ENCODE measurements around the gene SLC30A2. TPM values are rescaled to one million over a fixed set of nuclear protein-coding genes. Genes with fewer than 3 reads are reported as not detected.

Gene SLC30A2
- polyA plus RNA-seq, 1 donor from 2014 or later = 0.46 TPM

- H3K4me2 ChIP-seq (ENCODE audit: low read length) = no peak overlapping the region
- H3K27ac ChIP-seq (ENCODE audit: low read length) = no peak overlapping the region
- H3K27me3 ChIP-seq (ENCODE audit: insufficient read depth, low read depth, low read length) = no peaks in the 10 kb centered on the region
- no peak overlapping the region for H3K9ac ChIP-seq (ENCODE audit: low read length)
- H3K79me2 ChIP-seq (replicated peaks; ENCODE audit: insufficient read depth, low read length) = peaks cover 5% of the 10 kb centered on the region
- no peak overlapping the region for H3K4me3 ChIP-seq (ENCODE audit: low read length)
- H2AFZ ChIP-seq (ENCODE audit: low read depth, low read length) = no peak overlapping the region
- TF ChIP-seq EZH2 (IDR thresholded peaks at IDR 0.05; ENCODE audit: borderline replicate concordance, insufficient read depth, low read length, poor library complexity, severe bottlenecking) = no peak
- TF ChIP-seq, protein P1, sequence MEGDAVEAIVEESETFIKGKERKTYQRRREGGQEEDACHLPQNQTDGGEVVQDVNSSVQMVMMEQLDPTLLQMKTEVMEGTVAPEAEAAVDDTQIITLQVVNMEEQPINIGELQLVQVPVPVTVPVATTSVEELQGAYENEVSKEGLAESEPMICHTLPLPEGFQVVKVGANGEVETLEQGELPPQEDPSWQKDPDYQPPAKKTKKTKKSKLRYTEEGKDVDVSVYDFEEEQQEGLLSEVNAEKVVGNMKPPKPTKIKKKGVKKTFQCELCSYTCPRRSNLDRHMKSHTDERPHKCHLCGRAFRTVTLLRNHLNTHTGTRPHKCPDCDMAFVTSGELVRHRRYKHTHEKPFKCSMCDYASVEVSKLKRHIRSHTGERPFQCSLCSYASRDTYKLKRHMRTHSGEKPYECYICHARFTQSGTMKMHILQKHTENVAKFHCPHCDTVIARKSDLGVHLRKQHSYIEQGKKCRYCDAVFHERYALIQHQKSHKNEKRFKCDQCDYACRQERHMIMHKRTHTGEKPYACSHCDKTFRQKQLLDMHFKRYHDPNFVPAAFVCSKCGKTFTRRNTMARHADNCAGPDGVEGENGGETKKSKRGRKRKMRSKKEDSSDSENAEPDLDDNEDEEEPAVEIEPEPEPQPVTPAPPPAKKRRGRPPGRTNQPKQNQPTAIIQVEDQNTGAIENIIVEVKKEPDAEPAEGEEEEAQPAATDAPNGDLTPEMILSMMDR (IDR thresholded peaks at IDR 0.05; ENCODE audit: poor library complexity, severe bottlenecking) = no peak
- TF ChIP-seq REST (IDR thresholded peaks at IDR 0.05; ENCODE audit: borderline replicate concordance) = no peak
- TF ChIP-seq EP300 (conservative IDR thresholded peaks at IDR 0.05; ENCODE audit: poor library complexity, severe bottlenecking) = no peak
- no peak for TF ChIP-seq RAD21 (conservative IDR thresholded peaks at IDR 0.05)
- no peak for TF ChIP-seq POLR2AphosphoS5 (IDR thresholded peaks at IDR 0.05)
- TF ChIP-seq TAF1 (IDR thresholded peaks at IDR 0.05; ENCODE audit: low read depth) = no peak
- TF ChIP-seq MXI1 (conservative IDR thresholded peaks at IDR 0.05; ENCODE audit: poor library complexity, severe bottlenecking) = no peak
- TF ChIP-seq SMC3 (conservative IDR thresholded peaks at IDR 0.05; ENCODE audit: poor library complexity) = no peak
- H3K9me3 ChIP-seq (ENCODE audit: low read length) = no peaks in the 10 kb centered on the region
- H3F3A ChIP-seq (ENCODE audit: insufficient read depth, low read length, poor library complexity, severe bottlenecking) = no peaks in the 10 kb centered on the region
- no peaks in the 10 kb centered on the region for H3K9me2 ChIP-seq (ENCODE audit: insufficient read depth, low read length)
- H4K20me1 ChIP-seq (ENCODE audit: insufficient read depth) = no peaks in the 10 kb centered on the region
- H3K36me3 ChIP-seq (ENCODE audit: insufficient read depth, low read length) = no peaks in the 10 kb centered on the region
Measured at GRCh38 chr1:25993197-25993951, 52.5 kb downstream of the SLC30A2 start.

DNA sequence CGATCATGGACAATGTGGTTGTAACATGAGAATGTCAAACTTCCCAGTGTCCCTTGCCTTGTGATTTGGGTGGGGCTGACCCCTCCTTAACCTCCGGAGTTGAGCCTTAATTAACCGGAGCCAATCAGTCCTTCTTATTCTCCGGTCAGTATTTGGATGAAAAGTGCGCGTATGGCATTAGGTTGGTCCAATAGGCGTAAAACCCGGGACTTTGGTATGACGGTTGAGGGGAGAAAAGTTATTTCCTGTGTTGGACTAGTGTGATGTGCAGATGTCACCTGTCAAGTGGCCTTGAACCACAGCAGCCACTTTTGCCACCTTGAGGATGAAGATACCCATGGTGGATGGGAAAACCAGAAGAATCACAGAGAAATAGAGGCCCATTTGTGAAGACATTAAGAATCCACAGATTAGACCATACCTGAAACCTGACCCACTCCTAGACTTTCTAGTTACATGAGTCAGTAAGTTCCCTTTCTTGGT, 53.2 kb downstream of the SLC30A2 start:
- no peaks in the 10 kb centered on the region for H3K9me3 ChIP-seq (ENCODE audit: low read length)
- H3K9ac ChIP-seq (ENCODE audit: low read length) = no peak overlapping the region
- no peaks in the 10 kb centered on the region for H3K27me3 ChIP-seq (ENCODE audit: insufficient read depth, low read depth, low read length)
- no peaks in the 10 kb centered on the region for H3K36me3 ChIP-seq (ENCODE audit: insufficient read depth, low read length)
- H3K27ac ChIP-seq (ENCODE audit: low read length) = no peak overlapping the region
- H4K20me1 ChIP-seq (ENCODE audit: insufficient read depth) = no peaks in the 10 kb centered on the region
- no peak overlapping the region for H3K4me3 ChIP-seq (ENCODE audit: low read length)
- no peak overlapping the region for H2AFZ ChIP-seq (ENCODE audit: low read depth, low read length)
- H3F3A ChIP-seq (ENCODE audit: insufficient read depth, low read length, poor library complexity, severe bottlenecking) = no peaks in the 10 kb centered on the region
- TF ChIP-seq EZH2 (IDR thresholded peaks at IDR 0.05; ENCODE audit: borderline replicate concordance, insufficient read depth, low read length, poor library complexity, severe bottlenecking) = no peak
- no peak for TF ChIP-seq MXI1 (conservative IDR thresholded peaks at IDR 0.05; ENCODE audit: poor library complexity, severe bottlenecking)
- no peak for TF ChIP-seq REST (IDR thresholded peaks at IDR 0.05; ENCODE audit: borderline replicate concordance)
- TF ChIP-seq TAF1 (IDR thresholded peaks at IDR 0.05; ENCODE audit: low read depth) = no peak
- no peak for TF ChIP-seq POLR2AphosphoS5 (IDR thresholded peaks at IDR 0.05)
- H3K4me2 ChIP-seq (ENCODE audit: low read length) = no peak overlapping the region
- no peaks in the 10 kb centered on the region for H3K9me2 ChIP-seq (ENCODE audit: insufficient read depth, low read length)
- peaks cover 5% of the 10 kb centered on the region for H3K79me2 ChIP-seq (replicated peaks; ENCODE audit: insufficient read depth, low read length)
